Measurements from ENCODE around the gene SNTN.
"Not testable (repeated sequence)": the region's sequence is repeated elsewhere in the genome, so short reads cannot be mapped to it uniquely, and the experiment has no call there.

SNTN gene

DNA sequence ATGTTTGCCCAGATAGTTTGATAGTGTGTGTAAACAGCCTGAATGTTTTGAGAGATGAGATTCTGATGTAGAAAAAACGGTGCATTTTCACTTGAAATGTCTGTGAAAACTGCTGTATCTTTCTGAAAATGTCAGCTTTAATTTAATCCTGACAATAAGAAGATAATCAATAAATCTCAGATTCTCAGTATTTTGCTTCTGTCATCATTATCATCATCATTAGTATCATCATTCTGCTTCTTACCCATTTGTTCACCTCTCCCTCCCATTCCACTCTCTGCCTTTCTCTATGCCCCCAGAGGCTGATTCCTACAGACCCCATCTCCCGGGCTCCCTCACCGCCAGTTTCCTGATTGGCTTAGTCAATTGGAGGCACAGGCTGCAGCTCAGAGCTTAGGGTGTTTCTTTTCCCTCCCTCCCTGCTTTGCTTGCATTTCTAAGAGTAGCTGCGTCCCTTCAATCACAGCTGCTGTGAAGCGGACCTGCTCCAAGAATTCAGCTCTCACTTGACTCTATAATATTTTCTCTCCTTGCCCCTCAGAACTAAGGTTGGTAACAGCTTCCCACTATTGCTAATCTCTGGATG is 8.2 kb upstream of the SNTN start:
- DNase-seq (ENCODE audit: extremely low spot score): no peak
- TF ChIP-seq, protein P1, sequence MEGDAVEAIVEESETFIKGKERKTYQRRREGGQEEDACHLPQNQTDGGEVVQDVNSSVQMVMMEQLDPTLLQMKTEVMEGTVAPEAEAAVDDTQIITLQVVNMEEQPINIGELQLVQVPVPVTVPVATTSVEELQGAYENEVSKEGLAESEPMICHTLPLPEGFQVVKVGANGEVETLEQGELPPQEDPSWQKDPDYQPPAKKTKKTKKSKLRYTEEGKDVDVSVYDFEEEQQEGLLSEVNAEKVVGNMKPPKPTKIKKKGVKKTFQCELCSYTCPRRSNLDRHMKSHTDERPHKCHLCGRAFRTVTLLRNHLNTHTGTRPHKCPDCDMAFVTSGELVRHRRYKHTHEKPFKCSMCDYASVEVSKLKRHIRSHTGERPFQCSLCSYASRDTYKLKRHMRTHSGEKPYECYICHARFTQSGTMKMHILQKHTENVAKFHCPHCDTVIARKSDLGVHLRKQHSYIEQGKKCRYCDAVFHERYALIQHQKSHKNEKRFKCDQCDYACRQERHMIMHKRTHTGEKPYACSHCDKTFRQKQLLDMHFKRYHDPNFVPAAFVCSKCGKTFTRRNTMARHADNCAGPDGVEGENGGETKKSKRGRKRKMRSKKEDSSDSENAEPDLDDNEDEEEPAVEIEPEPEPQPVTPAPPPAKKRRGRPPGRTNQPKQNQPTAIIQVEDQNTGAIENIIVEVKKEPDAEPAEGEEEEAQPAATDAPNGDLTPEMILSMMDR (IDR thresholded peaks at IDR 0.05; ENCODE audit: control extremely low read depth, extremely low read depth, low read depth, missing control alignments): no peak
- ChIA-PET POLR2A (no interaction called here), CTCF (no interaction called here)

DNA sequence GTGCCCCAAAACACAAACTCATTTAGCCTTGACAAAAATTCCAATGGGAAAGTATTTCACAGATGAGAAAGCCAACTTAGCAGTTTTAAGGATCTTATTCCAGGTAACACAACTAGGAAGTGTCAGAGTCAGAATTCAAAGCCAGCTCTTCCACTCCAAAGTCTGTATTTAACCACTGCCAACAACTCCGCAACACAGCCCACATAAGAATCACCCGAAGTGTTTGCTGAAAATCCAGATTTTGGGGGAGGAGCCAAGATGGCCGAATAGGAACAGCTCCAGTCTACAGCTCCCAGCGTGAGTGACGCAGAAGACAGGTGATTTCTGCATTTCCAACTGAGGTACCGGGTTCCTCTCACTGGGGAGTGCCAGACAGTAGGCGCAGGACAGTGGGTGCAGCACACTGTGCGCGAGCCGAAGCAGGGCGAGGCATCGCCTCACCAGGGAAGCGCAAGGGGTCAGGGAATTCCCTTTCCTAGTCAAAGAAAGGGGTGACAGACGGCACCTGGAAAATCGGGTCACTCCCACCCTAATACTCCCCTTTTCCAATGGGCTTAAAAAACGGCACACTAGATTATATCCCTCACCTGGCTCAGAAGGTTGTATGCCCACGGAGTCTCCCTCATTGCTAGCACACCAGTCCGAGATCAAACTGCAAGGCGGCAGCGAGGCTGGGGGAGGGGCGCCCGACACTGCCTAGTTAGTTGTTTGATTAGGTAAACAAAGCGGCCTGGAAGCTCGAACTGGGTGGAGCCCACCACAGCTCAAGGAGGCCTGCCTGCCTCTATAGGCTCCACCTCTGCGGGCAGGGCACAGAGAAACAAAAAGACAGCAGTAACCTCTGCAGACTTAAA is 7.3 kb upstream of the SNTN start:
- DNase-seq (ENCODE audit: extremely low spot score); POLR2A ChIA-PET: not testable (repeated sequence)
- CTCF ChIA-PET: interaction anchor here (0.8 to 1.2 kb wide), 2 partner anchors 13 to 25 kb away, joined by 3 read pairs; no protein-coding TSS in a partner anchor

DNA sequence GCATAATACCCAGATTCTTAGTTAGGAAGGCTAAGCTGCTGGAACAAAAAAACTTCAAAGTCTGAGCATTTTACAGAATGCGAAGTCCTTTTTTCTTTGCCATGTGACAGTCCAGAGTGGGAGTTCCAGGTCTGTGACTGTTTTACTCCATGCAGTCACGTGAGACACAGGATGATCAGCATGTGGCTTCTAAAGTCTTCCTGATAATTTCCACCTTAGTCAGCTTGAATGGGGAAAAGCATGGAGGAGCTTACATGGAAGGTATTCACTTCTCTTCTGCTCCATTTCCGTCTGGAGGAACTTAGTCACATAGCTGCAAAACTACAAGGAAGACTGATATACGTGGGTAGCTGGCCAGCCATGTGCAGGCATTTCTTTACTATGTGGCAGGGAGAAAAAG is 1.7 kb downstream of the SNTN start:
- ChIA-PET POLR2A (no interaction called here), CTCF (no interaction called here)
- no peak for DNase-seq (ENCODE audit: extremely low spot score)
- TF ChIP-seq, protein P1 (IDR thresholded peaks at IDR 0.05; ENCODE audit: control extremely low read depth, extremely low read depth, low read depth, missing control alignments): no peak

DNA sequence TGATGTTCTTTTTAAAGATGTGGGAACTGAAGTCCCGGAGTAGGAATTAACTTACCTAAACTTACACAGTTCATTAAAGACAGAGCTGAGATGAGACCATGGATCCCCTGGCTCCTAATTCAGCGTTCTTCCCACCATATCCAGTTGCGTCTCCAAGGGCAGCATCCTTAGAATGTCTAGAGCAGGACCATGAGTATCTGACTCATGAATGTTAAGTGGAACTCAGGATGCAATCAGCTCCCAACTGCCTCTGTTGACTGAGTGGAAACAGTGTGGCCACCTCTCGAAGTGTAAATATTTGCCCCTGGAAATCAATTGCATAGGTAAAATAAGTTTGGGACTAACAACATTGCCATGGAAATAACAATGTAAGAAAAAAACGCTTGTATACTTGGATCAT is 2.5 kb downstream of the SNTN start:
- ChIA-PET POLR2A (no interaction called here), CTCF (no interaction called here)
- TF ChIP-seq, protein P1 (IDR thresholded peaks at IDR 0.05; ENCODE audit: control extremely low read depth, extremely low read depth, low read depth, missing control alignments): no peak
- no peak for DNase-seq (ENCODE audit: extremely low spot score)

DNA sequence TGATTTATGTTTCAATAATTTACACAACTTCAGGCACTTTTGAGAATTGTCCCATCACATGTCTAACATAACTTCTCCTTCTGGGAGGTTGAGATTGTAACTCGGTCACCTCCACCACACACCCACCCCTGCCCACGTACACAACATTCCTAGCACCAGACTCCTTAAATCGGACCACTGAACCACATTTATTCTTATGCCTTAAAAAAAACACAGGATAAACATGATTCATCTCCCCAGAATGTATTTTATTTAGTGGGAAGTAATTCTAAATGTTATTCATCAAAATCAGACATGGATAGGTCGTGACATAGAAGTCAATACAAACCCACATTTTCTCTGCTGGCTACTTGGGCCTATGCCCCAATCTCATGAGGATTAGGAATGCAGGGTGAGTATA is 3.0 kb downstream of the SNTN start:
- no peak for DNase-seq (ENCODE audit: extremely low spot score)
- TF ChIP-seq, protein P1 (IDR thresholded peaks at IDR 0.05; ENCODE audit: control extremely low read depth, extremely low read depth, low read depth, missing control alignments): no peak
- CTCF ChIA-PET: no interaction called here

DNA sequence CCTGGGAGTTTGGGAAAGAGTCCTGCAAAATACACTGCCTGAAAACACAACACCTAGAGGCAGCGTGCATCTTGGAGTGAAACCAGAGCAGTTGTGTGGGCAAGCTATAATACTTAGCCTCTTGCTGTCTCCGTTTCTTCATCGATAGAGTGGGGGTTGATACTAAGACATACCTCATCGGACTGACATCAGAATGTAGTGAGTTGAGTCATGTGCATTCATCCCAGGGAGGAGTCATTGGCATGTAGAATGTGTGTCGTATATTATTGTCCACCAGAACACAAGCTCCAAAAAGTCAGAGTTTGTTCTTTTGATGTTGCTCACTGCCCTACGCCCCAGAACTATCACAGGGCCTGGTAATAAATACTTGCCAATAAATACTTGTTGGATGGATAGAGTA is 4.3 kb downstream of the SNTN start:
- TF ChIP-seq, protein P1 (IDR thresholded peaks at IDR 0.05; ENCODE audit: control extremely low read depth, extremely low read depth, low read depth, missing control alignments): no peak
- no peak for DNase-seq (ENCODE audit: extremely low spot score)
- ChIA-PET POLR2A (no interaction called here), CTCF (no interaction called here)

More for the DNA sequence above, 3.0 kb downstream of the SNTN start:
- POLR2A ChIA-PET: no interaction called here

DNA sequence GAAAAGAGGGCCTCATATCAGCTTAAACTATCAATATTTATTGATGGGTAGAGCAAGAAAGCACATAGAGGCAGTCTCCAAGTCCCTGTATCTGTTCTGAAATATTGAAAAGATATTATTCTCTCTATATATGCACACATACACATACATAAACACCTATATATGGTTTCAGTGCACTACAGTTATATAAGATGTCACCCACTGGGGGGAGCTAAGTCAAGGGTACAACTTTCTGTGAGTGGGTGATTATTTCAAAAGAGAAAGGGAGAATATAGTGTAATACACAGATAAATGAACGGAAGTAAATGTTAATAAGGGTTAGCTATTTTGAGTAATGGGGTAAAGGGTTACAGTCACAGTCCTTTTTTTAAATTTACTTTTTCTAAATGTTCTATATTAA is 8.8 kb downstream of the SNTN start:
- CTCF ChIA-PET: interaction anchor here (1.2 kb wide), 1 partner anchor 157 kb away, joined by 4 read pairs; the partner anchor contains the start of gene C3orf49
- DNase-seq (ENCODE audit: extremely low spot score): no peak
- POLR2A ChIA-PET: no interaction called here
- TF ChIP-seq, protein P1 (IDR thresholded peaks at IDR 0.05; ENCODE audit: control extremely low read depth, extremely low read depth, low read depth, missing control alignments): no peak
